Embryonic facial prominence (tissue), 1 donor: ENCODE results near the gene PLEKHA5.
"Not testable (repeated sequence)": the region's sequence is repeated elsewhere in the genome, so short reads cannot be mapped to it uniquely, and the experiment has no call there.

Experiments used
- DNase-seq: peaks from one replicate; pipeline ENCODE4 v3.0.0-alpha.2; 2016; ENCODE audit errors: extremely low spot score

PLEKHA5 gene

DNA sequence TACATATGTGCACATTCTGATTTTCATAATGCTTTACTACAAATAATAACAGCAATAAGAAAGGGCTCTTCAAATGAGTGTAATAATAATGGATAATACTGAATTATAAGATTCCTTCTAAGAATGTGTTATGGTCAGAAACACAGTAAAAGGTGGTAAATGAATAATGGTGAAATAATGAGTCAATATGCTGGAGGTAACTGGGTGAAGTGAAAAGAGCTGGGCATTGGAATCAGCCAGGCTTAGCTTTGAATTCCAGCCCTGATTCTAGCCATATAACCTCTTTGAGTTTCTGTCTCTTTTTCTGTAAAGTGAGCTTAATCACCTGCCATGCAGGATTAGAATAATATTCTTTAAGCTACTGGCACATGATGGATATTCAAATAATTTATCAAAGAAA, 39.1 kb downstream of the PLEKHA5 start:
- no peak for DNase-seq

DNA sequence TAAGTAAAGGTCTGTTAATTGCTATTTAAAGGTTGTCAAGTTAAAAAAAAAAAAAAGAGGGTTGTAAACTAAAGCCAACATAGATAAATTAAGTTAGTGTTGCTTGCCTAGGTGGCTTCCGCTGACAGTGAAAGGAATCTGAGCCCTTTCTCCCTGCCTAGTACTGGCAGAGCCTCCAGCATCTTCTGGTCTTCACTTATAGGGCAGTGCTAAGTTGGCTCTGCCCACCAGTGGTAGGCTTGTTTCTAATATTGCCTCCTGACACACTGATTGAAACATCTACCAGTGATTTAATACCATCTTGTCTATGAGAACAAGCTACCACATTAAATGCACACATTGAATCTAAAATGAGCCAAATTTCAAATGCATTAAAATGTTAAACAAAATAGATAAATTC, 39.7 kb downstream of the PLEKHA5 start:
- no peak for DNase-seq

DNA sequence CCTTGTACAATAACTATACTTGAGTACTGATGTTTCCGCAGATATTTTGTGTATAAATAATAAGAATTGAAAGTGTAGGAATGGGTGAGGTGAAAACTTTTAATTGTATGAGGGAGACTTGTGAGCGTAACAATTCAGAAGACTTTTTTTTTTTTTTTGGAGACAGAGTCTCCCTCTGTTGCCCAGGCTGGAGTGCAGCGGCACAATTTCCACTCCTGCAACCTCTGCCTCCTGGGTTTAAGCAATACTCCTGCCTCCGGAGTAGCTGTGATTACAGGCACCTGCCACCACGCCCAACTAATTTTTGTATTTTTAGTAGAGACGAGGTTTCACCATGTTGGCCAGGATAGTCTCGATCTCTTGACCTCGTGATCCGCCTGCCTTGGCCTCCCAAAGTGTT, 40.8 kb downstream of the PLEKHA5 start:
- DNase-seq = not testable (repeated sequence)

DNA sequence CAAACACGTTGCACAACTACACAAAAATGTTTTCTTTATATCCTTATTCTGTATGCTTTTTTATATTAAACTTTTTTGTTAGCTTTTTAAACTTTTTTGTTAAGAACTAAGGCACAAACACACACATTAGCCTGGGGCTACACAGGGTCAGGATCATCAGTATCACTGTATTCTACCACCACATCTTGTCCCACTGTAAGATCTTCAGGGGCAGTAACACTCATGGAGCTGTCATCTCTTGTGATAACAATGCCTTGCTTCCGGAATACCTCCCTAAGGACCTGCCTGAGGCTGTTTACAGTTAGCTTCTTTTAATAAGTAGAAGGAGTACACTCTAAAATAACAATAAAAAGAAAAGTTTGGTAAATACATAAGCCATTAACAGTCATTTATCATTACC, 42.2 kb downstream of the PLEKHA5 start:
- DNase-seq = no peak

DNA sequence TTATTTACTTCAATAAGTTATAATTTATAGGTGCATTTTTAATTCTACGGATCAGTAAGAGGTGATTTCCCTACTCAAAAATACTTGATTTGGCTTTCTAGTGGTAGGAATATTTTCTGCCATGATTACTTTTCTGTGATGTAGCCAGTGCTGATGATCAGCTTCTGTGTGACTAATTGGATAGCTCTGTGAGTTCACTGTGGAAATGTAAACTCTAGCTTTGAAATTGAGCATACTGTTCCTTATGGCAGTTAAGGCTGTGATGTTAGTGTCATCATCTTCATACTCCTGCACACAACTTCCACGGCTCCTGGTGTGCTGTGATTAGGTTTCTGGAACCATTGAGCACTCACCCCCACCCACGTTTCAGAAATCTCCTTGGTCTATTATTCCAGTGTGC, 48.2 kb downstream of the PLEKHA5 start:
- DNase-seq = no peak

DNA sequence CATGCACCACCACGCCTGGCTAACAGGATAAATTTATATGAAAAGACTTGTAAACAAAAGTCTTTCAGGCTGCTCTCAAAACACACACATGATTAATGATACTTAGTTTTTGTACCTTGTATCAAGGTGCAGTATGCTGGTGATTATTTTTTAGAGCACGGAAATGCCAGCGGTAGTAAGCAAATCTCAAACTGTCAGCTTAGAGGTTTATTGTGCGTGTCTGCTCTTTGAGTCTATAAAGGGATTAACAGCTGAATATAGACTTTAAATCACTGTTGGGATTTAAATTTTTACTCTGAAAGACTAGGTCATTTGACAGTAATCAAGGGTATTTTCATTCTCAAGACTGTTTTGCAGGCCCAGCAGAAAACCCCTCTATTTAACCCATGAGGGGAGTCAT, 50.5 kb downstream of the PLEKHA5 start:
- no peak for DNase-seq

DNA sequence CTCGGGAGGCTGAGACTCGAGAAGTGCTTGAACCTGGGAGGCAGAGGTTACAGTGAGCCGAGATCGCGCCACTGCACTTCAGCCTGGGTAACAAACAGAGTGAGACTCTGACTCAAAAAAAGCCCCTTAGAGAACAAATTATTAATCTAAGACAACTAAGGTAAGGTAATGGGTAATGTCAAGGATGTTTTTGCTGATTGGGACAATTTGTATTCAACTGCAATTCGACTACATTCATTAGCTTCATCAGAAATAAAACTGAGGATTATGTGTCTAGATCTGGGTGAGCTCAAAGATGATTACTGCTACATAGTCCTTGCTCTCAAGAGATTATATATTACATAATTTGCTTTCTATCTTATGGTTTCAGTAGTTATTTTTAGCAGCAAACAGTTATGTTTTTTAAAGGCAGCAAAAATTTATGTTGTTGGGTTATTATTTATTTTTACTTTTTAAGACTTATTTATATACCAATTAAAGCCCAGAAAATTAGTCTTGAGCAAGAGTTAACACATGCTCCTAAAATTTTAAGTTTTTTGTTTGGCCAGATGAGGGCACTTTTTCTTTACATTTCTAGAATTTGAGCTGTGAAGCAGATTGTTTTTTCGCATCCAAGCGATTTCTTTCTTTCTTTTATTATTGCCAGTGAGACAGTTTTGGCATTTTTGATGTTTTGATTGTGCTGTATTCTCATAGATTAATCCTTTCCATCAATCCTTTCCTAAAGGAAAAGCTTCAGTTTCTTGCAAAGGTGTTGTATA, 52.3 kb downstream of the PLEKHA5 start:
- DNase-seq = no peak

DNA sequence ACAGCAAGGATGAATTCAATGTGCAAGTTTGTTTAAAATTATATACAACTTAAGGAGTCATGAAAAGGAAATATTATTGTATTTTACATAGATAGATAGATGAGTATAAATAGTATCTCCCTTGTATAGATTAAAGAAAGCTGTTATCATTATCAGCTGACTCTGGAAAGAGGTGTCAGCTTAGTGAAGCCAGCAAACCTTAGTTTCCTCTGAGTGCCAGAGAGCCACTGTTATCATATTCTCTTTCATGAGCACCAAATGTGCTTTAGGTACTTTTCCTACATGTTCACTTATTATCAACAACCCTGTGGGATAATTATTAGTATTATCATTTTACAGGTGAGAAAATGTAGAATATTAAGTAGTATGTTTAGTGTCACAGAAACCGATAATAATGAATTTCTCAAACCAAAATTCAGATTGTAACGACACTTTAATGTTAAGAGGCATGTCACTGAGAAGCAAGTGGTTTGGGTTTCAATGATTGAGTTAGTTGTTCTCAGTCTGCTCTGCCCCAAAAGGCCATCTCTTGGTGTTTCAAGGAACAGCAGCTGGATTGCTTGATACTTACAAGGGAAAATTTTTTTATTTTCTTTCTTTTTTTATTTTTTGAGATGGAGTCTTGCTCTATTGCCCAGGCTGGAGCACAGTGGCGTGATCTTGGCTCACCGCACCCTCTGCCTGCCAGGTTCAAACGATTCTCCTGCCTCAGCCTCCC, 53.7 kb downstream of the PLEKHA5 start:
- no peak for DNase-seq

DNA sequence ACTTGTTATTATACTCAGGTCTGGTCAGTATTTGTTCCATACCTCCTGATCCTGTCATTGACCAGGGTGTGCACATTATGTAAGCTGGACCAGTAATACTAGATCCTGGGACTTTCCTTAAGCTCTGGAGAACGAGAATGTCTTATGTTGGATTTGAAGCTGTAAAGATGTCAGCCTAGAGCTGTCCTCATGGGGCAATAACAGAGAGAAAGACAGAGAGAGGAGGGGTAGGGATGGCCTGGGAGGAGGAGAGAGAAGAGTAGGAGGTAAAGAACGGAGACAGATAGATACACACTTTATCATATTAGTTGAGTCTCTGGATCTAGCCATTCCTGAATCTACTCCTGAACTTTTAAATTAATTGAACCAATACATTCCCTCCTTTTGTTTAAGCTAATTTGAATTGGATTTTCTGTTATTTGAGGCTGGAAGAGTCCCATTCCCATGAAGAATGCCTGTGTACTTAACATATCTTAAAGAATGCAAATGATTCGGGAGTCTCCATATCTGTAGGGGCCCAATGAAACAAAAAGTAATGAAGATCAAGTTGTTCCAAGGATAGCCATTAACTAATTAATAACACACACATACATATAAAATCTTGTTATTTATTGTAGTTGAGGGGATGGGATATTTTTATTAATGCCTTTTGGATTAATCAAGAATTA, 55.9 kb downstream of the PLEKHA5 start:
- DNase-seq = no peak

DNA sequence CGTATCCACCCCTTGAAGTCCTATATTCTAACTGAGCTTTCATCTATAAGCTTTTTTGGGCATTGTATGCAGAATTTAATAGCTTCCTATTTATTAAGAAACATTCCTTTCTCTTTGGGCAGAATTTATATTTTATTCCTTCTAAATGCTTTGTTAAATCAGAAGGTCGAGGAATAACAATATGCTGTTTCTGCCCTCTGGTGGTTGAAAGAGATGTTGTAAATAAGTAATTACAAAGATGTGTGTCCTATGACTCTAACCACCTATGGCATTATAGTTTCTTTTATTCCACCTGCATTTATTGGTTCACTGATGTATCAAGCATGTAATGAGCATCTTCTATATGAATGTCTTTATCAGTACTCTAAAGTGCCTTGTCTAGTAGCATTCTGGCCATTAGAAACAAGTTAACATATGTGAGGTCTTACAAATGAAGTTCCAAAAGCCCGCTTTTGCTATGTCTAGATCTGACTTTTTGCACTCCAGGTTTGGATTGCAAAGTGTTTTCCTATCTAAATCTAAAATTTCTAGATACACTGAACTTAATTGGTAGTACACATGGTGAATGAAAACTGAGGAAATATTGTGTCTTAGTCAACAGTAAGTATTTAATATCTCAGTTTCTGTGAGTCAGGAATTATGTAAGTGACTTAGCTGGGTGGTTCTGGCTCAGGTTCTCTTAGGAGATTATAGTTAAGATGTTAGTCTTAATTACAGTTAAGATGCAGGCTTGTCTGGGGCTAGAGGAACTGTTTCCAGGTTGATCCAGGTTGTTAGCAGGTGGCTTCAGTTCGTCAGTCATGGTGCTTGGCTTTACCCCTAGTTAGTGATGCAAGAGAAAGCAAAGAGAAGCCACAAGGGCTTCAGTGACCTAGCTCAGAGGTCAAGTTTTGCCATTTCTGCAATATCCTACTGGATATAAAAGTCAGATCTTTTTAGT, 57.5 kb downstream of the PLEKHA5 start:
- no peak for DNase-seq

DNA sequence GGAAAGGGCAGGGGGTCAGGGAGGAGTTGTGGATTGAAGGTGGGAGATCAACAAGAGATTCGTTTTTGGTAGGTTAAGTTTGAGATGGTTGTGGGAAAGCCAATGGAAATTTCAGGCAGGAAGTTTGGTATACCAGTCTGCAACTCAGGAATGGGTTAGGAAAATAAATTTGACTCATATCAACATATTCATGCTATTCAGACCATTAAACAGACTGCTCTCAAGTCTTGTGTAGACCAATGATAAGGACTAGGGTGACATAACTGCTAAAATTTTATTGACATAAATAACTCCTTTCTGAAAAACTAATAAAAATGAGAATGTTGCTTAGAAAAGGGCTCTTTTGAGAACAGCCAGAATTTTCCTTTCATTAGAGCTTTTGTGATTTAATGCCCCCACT, 60.0 kb downstream of the PLEKHA5 start:
- no peak for DNase-seq

DNA sequence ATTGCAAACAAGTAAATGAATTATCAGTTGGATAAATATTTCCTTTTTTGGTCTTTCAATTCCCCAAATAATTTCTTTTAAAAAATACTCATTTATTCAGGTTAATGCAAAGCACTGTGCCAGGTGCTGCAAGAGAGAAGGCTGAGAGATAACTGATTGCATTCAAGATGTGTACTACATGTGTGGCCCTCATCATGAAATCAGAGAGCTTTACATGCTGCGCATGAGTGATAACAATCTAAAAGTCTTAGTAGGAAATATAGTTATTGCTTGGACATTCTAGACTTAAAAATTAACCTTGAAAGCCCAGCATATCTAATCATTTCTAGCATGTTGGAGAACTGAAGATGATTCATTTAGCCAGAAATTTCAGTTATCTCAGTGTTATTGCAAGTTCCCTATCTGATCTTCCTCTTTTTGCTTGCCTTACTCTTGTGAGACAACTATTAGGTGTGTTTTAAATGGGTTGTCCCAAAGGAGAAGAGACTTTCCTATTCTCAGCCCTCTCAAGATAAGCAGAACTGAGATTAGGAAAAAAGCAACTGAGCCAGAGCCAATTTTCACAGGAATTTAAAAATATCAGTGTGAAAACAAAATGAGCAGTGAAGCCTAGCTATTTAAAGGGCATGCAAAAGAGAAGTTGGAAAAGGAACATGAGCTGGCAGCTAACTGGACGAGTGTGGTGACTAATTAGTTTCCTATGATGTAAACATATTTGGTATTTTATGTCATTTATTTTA, 60.9 kb downstream of the PLEKHA5 start:
- DNase-seq = no peak

DNA sequence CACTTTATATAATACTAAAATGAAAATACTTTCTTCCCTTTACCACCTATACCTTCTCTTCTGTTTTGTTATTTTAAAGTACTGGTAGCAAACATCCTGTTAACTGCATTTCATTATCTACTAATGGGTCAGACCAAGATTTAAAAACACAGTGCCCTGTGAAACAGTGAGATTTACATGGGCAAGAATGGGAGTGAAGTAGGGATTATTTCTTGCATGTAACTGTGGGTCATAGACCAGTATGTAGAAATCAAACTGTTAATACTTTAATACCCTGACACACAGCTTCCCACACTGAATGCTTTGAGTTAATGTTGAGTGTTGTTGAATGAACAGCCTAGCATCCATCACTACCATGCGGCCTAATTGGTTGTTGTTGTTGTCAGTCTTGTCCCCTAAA, 61.6 kb downstream of the PLEKHA5 start:
- DNase-seq = no peak

DNA sequence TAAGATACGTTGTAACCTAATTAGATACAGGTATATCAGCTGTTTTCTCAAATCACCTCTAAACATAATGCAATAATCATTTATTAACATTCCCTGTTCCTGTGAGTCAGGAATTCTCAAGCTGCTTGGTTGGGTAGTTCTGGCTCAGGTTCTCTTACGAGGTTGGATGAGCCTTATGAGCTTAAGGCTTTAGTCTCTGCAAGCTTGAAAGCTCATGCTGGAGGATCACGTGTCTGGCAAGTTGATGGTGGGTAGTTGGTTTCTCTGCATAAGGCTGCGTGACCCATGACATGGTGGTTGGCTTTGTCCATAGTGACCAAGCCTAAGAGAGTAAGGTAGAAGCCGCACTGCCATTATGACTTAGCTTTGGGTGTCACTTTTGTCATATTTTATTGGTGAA, 62.0 kb downstream of the PLEKHA5 start:
- no peak for DNase-seq

DNA sequence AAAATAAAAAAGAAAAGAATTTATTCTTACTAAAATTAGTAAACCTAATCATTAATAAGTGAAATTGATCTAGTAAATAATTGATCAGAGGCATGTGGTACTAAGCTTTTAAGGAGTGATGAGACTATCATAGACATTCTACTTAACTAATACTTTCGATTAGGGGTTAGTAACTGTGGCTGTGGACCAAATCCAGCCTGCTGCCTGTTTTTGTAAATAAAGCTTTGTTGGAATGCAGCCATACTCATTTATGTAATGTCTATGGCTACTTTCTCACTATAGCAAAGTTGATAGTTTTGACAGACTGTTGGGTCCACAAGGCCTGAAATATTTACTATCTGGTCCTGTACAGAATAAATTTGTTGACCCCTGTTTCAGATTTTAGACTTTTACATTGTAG, 63.2 kb downstream of the PLEKHA5 start:
- no peak for DNase-seq

DNA sequence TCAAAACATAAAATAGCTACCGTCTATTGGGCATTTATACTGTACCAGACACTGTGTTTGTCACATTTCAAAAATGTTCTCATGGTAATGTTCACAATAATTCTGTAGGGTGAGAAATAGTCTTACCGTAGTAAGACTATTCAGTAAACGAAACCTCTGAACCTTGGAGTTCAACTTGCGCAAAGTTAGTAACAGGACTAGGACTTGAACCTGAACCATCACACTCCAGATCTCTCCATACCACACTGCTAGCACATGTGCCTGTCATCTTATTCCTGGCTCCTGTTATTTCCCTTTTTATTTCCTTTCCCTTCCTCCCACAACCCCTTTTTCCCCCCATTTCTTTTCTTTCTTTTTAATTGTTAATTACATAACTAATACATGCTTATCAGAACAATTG, 65.4 kb downstream of the PLEKHA5 start:
- DNase-seq = no peak

DNA sequence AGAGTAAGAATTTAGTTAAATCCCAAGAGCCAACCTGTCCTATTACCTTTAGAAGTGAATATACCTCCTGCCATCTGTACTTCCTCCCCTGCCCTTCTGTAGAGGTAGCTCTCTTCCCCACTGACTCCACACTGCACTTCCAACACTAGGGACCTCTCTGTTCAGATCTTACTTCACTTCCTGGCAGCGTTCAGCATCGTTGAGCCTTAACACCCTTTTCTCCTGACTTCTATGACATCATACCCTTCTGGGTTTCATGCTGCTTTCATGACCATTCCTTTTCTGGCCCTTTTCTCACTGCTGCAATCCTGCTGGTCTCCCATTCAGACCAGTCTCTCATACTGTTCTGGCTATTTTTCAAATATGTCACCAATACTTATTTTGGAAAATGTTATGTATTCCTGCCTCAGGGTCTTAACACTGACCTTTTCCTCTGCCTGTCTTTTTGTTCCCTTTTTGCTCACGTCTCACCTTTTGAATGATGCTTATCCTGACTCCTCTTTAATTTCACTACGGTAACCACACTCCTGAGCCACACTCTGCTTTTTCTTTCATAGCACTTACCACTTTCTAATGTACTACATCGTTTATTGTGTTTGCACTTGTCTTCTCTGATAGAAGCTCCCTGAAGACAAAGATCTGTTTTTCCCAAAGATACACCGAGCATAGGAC, 67.6 kb downstream of the PLEKHA5 start:
- DNase-seq = no peak

DNA sequence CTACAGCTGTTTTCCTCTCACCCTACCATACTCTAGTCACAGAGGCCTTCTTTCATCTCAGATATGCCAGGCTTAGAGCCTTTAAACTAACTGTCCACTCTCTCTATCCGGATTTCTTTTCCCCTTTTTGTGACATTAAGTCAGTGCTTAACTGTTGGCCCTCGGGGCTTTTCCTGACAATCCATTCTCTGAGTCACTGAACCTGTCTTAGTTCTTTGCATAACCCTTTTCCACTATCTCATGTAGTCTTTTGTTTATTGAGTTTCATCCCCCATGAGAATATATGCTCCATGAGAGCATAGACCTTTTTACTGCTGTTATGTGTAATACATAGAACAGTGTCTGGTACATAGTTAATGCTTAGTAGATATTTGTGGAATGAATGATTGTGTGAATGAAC, 68.7 kb downstream of the PLEKHA5 start:
- DNase-seq = no peak

DNA sequence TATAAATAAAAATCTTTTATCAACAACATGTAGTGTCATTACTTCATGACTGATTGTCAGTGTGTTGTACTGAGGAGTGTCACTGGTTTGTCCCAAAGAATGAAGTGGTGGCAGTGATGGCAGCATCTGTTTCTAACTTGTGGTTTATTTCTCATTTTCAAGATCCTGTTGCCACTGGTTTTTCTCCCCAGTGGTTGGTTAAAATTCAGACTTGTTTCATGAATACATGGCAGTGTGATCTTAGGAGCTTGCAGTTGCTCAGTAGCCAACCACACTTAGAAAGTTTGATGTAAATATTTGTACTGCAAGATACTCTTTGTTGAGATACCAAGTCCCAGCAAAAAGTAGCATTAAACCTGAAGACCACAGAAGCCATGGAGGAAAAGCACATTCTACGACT, 69.8 kb downstream of the PLEKHA5 start:
- no peak for DNase-seq

DNA sequence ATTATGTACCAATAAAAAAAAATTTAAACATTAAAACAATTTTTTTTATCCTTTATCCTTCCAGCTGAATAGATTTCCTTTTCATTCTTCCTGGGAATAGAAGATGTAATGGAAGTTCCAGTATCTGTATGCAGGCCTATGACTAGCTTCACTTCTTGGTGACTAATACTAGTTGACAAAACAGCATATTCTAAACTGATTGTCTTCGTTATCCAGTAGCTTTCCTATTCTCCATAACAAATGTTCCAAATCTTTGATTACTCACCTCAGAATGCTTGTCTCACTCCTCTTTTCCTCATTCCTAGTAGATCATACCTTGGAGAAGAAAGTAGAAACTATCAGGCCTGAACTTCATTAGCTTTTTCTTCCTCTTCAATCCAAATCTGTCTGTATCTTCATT, 70.7 kb downstream of the PLEKHA5 start:
- DNase-seq = no peak

DNA sequence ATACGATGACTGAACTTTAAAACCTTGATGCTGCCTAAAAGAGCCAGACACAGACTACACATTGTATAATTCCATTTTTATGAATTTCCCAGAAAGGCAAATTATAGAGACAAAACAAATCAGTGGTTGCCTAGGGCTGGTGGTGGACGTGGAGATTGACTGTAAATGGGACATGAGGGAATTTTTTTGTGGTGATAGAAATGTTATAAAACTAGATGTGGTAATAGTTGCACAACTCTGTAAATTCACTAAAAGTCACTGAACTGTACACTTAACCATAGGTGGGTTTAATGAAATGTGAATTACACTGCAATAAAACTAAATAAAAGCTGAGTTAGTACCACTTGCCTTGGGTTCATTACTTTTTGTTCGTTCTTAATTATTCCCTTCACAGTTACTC, 72.1 kb downstream of the PLEKHA5 start:
- DNase-seq = no peak
